ENCODE data around the gene EPSTI1.

The EPSTI1 gene

GRCh38 chr13:42855410-42855809 lies 136.6 kb downstream of the EPSTI1 start:
- Histone ChIP-seq H3K9ac (ENCODE audit: low read depth, low read length) (no peak overlapping the region), H3K27me3 (ENCODE audit: insufficient read depth, low read length, poor library complexity) (no peaks in the 10 kb centered on the region), H3K9me3 (ENCODE audit: insufficient read depth, low read length, severe bottlenecking) (no peaks in the 10 kb centered on the region), H3K4me2 (ENCODE audit: insufficient read depth, low read length) (no peak overlapping the region), H2AFZ (ENCODE audit: low read depth, low read length) (no peak overlapping the region), H3K79me2 (ENCODE audit: insufficient read depth, low read length) (no peaks in the 10 kb centered on the region), H3K4me3 (ENCODE audit: low read depth in 1 of 2, low read length in 2 of 2) (no peak overlapping the region), H3K4me1 (ENCODE audit: insufficient read depth, low read length) (no peaks in the 10 kb centered on the region), H3K27ac (ENCODE audit: low read length) (no peak overlapping the region), H4K20me1 (ENCODE audit: insufficient read depth, low read length) (no peaks in the 10 kb centered on the region), H3K36me3 (ENCODE audit: insufficient read depth, low read length) (no peaks in the 10 kb centered on the region)
- no peak for TF ChIP-seq EZH2 (IDR thresholded peaks at IDR 0.05; ENCODE audit: borderline replicate concordance, low read depth, low read length, severe bottlenecking)
- TF ChIP-seq CTCF (IDR thresholded peaks at IDR 0.05; ENCODE audit: borderline replicate concordance, extremely low read depth, low read length, poor library complexity, severe bottlenecking) = no peak
- no peak for DNase-seq
- no peak for ATAC-seq (ENCODE audit: insufficient read depth, low read depth)

- Histone ChIP-seq H3K9ac (ENCODE audit: low read depth, low read length) (no peak overlapping the region), H3K9me3 (ENCODE audit: insufficient read depth, low read length, severe bottlenecking) (no peaks in the 10 kb centered on the region), H3K27ac (ENCODE audit: low read length) (no peak overlapping the region), H3K4me2 (ENCODE audit: insufficient read depth, low read length) (no peak overlapping the region), H4K20me1 (ENCODE audit: insufficient read depth, low read length) (no peaks in the 10 kb centered on the region), H2AFZ (ENCODE audit: low read depth, low read length) (no peak overlapping the region), H3K4me3 (ENCODE audit: low read depth in 1 of 2, low read length in 2 of 2) (no peak overlapping the region), H3K4me1 (ENCODE audit: insufficient read depth, low read length) (no peaks in the 10 kb centered on the region), H3K36me3 (ENCODE audit: insufficient read depth, low read length) (no peaks in the 10 kb centered on the region), H3K27me3 (ENCODE audit: insufficient read depth, low read length, poor library complexity) (peaks cover 5% of the 10 kb centered on the region), H3K79me2 (ENCODE audit: insufficient read depth, low read length) (no peaks in the 10 kb centered on the region)
- DNase-seq (no peak), ATAC-seq (ENCODE audit: insufficient read depth, low read depth) (no peak)
- no peak for TF ChIP-seq CTCF (IDR thresholded peaks at IDR 0.05; ENCODE audit: borderline replicate concordance, extremely low read depth, low read length, poor library complexity, severe bottlenecking)
- no peak for TF ChIP-seq EZH2 (IDR thresholded peaks at IDR 0.05; ENCODE audit: borderline replicate concordance, low read depth, low read length, severe bottlenecking)
Measured at GRCh38 chr13:42852136-42852535, 139.9 kb downstream of the EPSTI1 start.

GRCh38 chr13:42849200-42849599 lies 142.8 kb downstream of the EPSTI1 start:
- ATAC-seq (ENCODE audit: insufficient read depth, low read depth) (no peak), DNase-seq (no peak)
- peaks cover 9% of the 10 kb centered on the region for H3K27me3 ChIP-seq (ENCODE audit: insufficient read depth, low read length, poor library complexity)
- no peaks in the 10 kb centered on the region for H4K20me1 ChIP-seq (ENCODE audit: insufficient read depth, low read length)
- no peak overlapping the region for H3K4me3 ChIP-seq (ENCODE audit: low read depth in 1 of 2, low read length in 2 of 2)
- no peak overlapping the region for H3K9ac ChIP-seq (ENCODE audit: low read depth, low read length)
- no peaks in the 10 kb centered on the region for H3K9me3 ChIP-seq (ENCODE audit: insufficient read depth, low read length, severe bottlenecking)
- H3K27ac ChIP-seq (ENCODE audit: low read length) = no peak overlapping the region
- H3K79me2 ChIP-seq (ENCODE audit: insufficient read depth, low read length) = no peaks in the 10 kb centered on the region
- TF ChIP-seq CTCF (IDR thresholded peaks at IDR 0.05; ENCODE audit: borderline replicate concordance, extremely low read depth, low read length, poor library complexity, severe bottlenecking) (no peak), EZH2 (IDR thresholded peaks at IDR 0.05; ENCODE audit: borderline replicate concordance, low read depth, low read length, severe bottlenecking) (no peak)
- no peak overlapping the region for H2AFZ ChIP-seq (ENCODE audit: low read depth, low read length)
- no peak overlapping the region for H3K4me2 ChIP-seq (ENCODE audit: insufficient read depth, low read length)
- no peaks in the 10 kb centered on the region for H3K36me3 ChIP-seq (ENCODE audit: insufficient read depth, low read length)
- H3K4me1 ChIP-seq (ENCODE audit: insufficient read depth, low read length) = no peaks in the 10 kb centered on the region
